ENCODE results near the gene MEGF11.

Gene MEGF11

GRCh38 chr15:66165856-66166255, 87.7 kb downstream of the MEGF11 start:
- DNase-seq: no peak

GRCh38 chr15:66164788-66165187, 88.8 kb downstream of the MEGF11 start:
- DNase-seq: peak; percentile 49

GRCh38 chr15:66163553-66163952, 90.0 kb downstream of the MEGF11 start:
- no peak for DNase-seq

- no peak for DNase-seq
These were observed 91.3 kb downstream of the MEGF11 start for GRCh38 chr15:66162286-66162685.

GRCh38 chr15:66161575-66162118, 91.9 kb downstream of the MEGF11 start:
- DNase-seq: no peak

- no peak for DNase-seq
These were observed 92.4 kb downstream of the MEGF11 start for GRCh38 chr15:66161108-66161507.

- DNase-seq: no peak
These were observed 96.0 kb downstream of the MEGF11 start for GRCh38 chr15:66157507-66157906.

GRCh38 chr15:66156310-66156975, 97.1 kb downstream of the MEGF11 start:
- no peak for DNase-seq

- no peak for DNase-seq
These were observed 98.5 kb downstream of the MEGF11 start for GRCh38 chr15:66155065-66155464.

GRCh38 chr15:66154581-66154980, 99.0 kb downstream of the MEGF11 start:
- peak; percentile 72 for DNase-seq

GRCh38 chr15:66153549-66154415, 99.8 kb downstream of the MEGF11 start:
- DNase-seq: peak; percentile 98

GRCh38 chr15:66152650-66153049, 100.9 kb downstream of the MEGF11 start:
- no peak for DNase-seq

GRCh38 chr15:66151809-66152208, 101.7 kb downstream of the MEGF11 start:
- DNase-seq: peak; percentile 98

- no peak for DNase-seq
These were observed 103.7 kb downstream of the MEGF11 start for GRCh38 chr15:66149871-66150270.

- DNase-seq: no peak
These were observed 105.4 kb downstream of the MEGF11 start for GRCh38 chr15:66148187-66148586.

GRCh38 chr15:66147440-66147839, 106.1 kb downstream of the MEGF11 start:
- DNase-seq: peak; percentile 59

- peak; percentile 98 for DNase-seq
These were observed 107.8 kb downstream of the MEGF11 start for GRCh38 chr15:66145726-66146182.

GRCh38 chr15:66144978-66145725, 108.4 kb downstream of the MEGF11 start:
- DNase-seq: peak; percentile 98

- DNase-seq: no peak
These were observed 111.3 kb downstream of the MEGF11 start for GRCh38 chr15:66142285-66142684.

GRCh38 chr15:66139591-66140207, 113.9 kb downstream of the MEGF11 start:
- peak; percentile 64 for DNase-seq

- DNase-seq: peak; percentile 96
These were observed 114.5 kb downstream of the MEGF11 start for GRCh38 chr15:66138892-66139590.
